GM19023 (cell line): ENCODE measurements around the gene TRIM17.

ENCODE experiments used
- ATAC-seq: cut with Tn5 transposase; IDR thresholded peaks from one replicate; pipeline ENCODE4 v1.9.1; 2021; ENCODE audit warnings: mild to moderate bottlenecking, moderate library complexity; ENCODE audit not compliant: unreplicated experiment

The TRIM17 gene

DNA sequence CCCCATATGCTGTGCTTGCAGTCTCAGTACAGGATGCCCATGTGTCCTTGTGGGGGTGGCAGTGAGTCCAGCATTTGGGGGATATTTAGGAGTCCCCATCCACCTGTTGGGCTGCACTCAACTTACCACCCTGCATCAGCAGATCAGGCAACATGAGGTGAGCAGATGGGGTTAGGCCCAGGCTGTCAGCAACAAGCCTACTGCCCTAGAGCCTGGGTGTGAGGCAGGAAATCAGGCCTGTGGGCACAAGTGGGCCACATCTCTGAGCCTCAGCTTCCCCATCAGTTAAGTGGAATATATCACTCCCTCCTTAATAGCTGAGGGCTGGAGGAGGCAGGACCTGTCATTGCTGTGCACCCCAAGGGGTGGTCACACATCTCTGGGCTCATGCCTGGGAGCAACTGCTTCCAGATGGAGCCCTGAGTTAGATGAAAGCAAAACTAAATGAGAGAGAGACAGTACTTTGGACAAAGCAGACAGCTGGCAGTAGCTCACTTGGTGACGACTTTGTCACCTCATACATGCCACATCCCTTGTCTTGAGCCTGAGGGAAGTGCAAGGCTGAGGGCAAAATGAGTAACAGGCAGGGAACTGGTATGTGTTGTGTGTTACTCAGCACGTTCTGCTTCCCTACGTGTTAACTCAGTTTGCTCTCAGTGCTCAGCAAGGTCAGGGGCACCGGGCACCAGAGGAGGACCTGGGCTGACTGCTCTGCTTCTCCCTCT lies 58.5 kb downstream of the TRIM17 start:
- ATAC-seq = no peak
